ENCODE results near the gene ZFYVE28. TPM values are rescaled to one million over a fixed set of nuclear protein-coding genes. Genes with fewer than 3 reads are reported as not detected.

ZFYVE28 gene
- total RNA-seq, 1 donor from 2014 or later: 1.3 TPM

DNA sequence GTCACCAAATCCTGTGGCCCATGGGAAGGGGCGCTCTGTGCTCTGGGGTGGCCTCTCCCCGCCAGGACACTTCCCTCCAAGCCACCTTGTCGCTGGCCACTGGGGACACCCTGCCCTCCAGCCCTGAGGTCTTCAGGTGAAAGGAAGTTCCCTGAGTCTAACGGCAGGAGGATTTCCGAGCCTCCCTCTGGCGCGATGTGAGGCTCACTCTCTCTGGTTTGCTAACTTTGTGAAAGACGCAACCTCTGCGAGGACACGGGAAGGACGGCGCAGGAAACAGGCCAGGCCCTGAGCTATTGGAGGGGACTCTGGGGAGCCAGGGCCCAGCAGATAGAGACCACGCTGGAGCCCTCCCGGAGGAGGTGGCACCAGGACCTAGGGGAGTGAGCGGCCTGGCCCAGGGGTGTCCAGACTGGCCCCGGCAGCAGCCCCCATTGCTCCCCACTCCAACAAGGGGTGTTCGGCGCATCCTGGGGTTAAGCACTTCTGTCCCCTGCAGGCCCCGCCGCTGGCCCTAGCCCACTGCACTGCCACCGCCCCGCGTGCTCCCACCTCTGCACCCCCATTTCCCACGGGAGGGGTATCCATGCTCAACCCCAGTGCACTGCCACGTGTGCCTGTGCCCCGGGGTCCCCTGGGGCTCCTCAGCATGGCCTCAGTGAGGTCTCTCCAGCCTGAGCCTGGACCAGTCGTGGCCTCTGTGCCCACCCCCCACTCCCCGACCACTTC, 84.4 kb downstream of the ZFYVE28 start:
- H3K4me3 ChIP-seq (ENCODE audit: low read depth, low read length): no peak overlapping the region
- DNase-seq (ENCODE audit: low read depth): no peak
- no peaks in the 10 kb centered on the region for H3K27me3 ChIP-seq (ENCODE audit: control insufficient read depth, insufficient read depth, low read length)
- FAIRE-seq: no peak
- TF ChIP-seq, protein P1, sequence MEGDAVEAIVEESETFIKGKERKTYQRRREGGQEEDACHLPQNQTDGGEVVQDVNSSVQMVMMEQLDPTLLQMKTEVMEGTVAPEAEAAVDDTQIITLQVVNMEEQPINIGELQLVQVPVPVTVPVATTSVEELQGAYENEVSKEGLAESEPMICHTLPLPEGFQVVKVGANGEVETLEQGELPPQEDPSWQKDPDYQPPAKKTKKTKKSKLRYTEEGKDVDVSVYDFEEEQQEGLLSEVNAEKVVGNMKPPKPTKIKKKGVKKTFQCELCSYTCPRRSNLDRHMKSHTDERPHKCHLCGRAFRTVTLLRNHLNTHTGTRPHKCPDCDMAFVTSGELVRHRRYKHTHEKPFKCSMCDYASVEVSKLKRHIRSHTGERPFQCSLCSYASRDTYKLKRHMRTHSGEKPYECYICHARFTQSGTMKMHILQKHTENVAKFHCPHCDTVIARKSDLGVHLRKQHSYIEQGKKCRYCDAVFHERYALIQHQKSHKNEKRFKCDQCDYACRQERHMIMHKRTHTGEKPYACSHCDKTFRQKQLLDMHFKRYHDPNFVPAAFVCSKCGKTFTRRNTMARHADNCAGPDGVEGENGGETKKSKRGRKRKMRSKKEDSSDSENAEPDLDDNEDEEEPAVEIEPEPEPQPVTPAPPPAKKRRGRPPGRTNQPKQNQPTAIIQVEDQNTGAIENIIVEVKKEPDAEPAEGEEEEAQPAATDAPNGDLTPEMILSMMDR (IDR thresholded peaks at IDR 0.05; ENCODE audit: insufficient read depth, low read length, severe bottlenecking): no peak
- no peaks in the 10 kb centered on the region for H3K36me3 ChIP-seq (ENCODE audit: control insufficient read depth, insufficient read depth, low read length)

DNA sequence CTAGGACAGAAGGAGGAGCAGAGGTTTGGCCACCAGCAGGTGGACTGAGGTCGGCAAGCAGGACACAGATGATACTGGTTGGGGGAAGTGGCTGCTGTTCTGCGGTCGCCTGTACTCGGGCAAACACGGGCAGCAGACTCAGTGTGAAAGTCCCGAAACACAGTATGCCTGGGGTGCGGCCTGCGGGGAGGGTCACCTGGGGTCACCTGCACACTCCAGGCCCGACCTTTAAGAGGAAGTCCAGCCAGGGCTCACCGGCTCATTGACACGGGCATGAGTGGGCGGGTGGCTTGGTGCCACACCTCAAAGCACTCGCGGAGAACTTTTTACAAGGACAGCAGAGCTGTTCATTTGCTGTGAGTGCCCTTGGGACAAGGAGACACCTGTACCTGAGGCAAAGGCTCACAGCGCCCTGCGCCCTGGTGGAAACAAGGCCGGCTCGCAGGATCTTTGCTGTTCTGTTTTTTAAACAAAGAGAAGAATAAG, 85.0 kb downstream of the ZFYVE28 start:
- FAIRE-seq: no peak
- Histone ChIP-seq H3K36me3 (ENCODE audit: control insufficient read depth, insufficient read depth, low read length) (no peaks in the 10 kb centered on the region), H3K27me3 (ENCODE audit: control insufficient read depth, insufficient read depth, low read length) (no peaks in the 10 kb centered on the region), H3K4me3 (ENCODE audit: low read depth, low read length) (no peak overlapping the region)
- no peak for DNase-seq (ENCODE audit: low read depth)
- TF ChIP-seq, protein P1 (IDR thresholded peaks at IDR 0.05; ENCODE audit: insufficient read depth, low read length, severe bottlenecking): no peak

DNA sequence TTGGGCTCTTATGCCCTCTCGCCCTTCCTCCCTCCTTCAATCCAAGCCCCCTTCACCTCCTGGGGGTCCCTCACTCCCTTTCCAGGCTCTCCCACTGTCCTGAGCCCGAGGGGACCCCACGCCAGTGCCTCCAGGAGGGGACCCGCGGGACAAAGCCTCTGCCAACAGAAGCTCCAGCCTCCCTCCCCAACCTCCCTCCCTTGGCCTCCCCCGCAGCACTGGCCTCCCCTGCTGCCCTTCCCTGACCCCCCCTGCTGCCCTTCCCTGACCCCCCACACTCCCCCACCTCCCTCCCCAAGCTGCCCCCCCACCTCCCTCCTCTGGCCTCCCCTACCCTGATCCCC, 85.5 kb downstream of the ZFYVE28 start:
- FAIRE-seq (no peak), DNase-seq (ENCODE audit: low read depth) (no peak)
- H3K4me3 ChIP-seq (ENCODE audit: low read depth, low read length): no peak overlapping the region
- TF ChIP-seq, protein P1 (IDR thresholded peaks at IDR 0.05; ENCODE audit: insufficient read depth, low read length, severe bottlenecking): no peak
- no peaks in the 10 kb centered on the region for H3K27me3 ChIP-seq (ENCODE audit: control insufficient read depth, insufficient read depth, low read length)
- H3K36me3 ChIP-seq (ENCODE audit: control insufficient read depth, insufficient read depth, low read length): no peaks in the 10 kb centered on the region

DNA sequence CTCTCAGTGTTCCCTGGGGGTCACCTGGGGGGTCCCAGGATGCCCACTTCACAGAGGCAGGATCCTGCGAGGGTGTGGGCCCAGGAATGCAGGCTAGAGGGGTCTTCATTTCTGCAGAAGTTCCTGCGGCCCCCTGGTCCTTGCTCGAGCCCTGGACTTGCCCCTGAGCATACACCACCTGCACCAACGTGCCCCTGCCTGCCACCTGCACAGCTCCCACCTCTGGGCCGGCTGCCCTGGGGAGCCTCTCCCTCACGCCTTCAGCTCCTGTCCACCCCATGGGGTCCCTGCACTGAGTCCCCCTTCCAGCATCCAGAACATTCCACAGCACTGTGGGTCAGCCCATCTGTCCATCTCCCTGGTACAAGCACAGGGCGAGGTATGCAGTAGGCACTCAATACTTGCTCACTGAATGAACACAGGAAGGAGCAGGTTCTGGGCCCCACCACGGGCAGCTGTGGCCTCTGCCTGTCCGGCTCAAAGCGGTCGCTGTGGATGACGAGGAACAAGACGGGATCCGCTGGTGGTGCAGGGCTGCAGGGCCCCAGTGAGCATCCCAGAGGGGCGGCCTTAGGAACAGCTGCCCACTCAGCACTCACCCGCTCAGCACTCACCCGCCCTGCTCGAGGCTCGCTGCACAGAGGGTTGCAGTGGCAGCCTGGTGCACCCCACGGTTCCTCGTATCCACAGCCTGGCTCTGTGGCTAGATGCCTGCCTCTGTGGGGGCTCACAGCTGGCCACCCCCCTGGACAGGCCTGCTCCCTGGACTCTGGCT, 86.1 kb downstream of the ZFYVE28 start:
- FAIRE-seq (no peak), DNase-seq (ENCODE audit: low read depth) (no peak)
- no peaks in the 10 kb centered on the region for H3K36me3 ChIP-seq (ENCODE audit: control insufficient read depth, insufficient read depth, low read length)
- H3K27me3 ChIP-seq (ENCODE audit: control insufficient read depth, insufficient read depth, low read length): no peaks in the 10 kb centered on the region
- H3K4me3 ChIP-seq (ENCODE audit: low read depth, low read length): no peak overlapping the region
- TF ChIP-seq, protein P1 (IDR thresholded peaks at IDR 0.05; ENCODE audit: insufficient read depth, low read length, severe bottlenecking): no peak

DNA sequence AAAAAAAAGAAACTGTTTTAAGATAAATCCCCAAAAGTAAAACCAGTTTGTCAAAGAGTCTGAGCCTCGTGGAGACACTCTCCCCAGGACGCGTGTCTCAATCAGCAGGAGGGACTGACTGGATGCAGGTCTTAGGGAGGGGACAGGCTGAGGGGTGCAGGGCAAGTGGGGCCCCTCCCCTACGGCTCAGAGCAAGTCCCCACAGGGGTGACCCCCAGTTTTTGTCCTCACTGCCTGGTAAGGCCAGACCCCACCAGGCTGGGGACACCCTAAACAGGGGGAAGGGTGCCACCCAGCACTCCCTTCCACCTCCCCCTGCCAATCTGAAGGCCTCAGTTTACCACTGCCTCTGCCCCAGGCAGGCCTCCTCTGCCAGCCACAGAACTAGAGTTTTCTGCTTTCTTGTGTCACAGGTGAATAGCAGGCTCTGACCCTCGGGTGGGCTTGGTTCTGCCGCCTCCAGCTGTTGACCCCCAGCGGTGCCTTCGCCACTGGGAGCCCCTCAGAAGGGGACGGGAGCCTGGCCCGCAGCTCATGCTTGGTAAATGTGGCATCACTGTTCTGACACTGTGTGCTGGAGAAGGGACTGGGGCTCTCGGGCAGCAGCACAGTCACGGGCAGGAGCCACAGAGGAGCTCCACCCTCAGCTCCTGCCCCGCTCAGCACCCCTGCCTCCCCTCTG, 86.8 kb downstream of the ZFYVE28 start:
- no peak for DNase-seq (ENCODE audit: low read depth)
- Histone ChIP-seq H3K27me3 (ENCODE audit: control insufficient read depth, insufficient read depth, low read length) (no peaks in the 10 kb centered on the region), H3K36me3 (ENCODE audit: control insufficient read depth, insufficient read depth, low read length) (no peaks in the 10 kb centered on the region), H3K4me3 (ENCODE audit: low read depth, low read length) (no peak overlapping the region)
- TF ChIP-seq, protein P1 (IDR thresholded peaks at IDR 0.05; ENCODE audit: insufficient read depth, low read length, severe bottlenecking): no peak
- FAIRE-seq: no peak
